Breast epithelium (tissue), 4 donors: ENCODE results near the gene UBIAD1. TPM values are rescaled to one million over a fixed set of nuclear protein-coding genes. Genes with fewer than 3 reads are reported as not detected.

Experiments
- DNase-seq, 2 donors: peaks; one replicate each; pipeline ENCODE4 v3.0.0-alpha.2; 2019; ENCODE audit warnings: low spot score in 2 of 2
- H3K27ac ChIP-seq, 2 donors: fragments of 200-600 bp; sonication (generic) in 1 of 2; one replicate each; pipeline ENCODE4 v1.5.1; 2016 to 2019; ENCODE audit warnings: mild to moderate bottlenecking in 1 of 2
- H3K27me3 ChIP-seq, 2 donors: fragments of 200-600 bp; sonication (generic) in 1 of 2; one replicate each; pipeline versions ENCODE4 v1.5.1 to v1.6.0; 2017 to 2019; ENCODE audit warnings: control low read depth in 1 of 2, mild to moderate bottlenecking in 1 of 2
- H3K36me3 ChIP-seq: fragments of 200-600 bp; one replicate; pipeline ENCODE4 v1.5.1; 2019
- H3K4me1 ChIP-seq, 2 donors: fragments of 200-600 bp; sonication (generic); one replicate each; pipeline ENCODE4 v1.5.1; 2016 to 2019; ENCODE audit warnings: control low read depth in 1 of 2
- H3K4me3 ChIP-seq, 3 donors: fragments of 200-600 bp; sonication (generic); 1 replicate in 2 of 3; 2 replicates in 1 of 3; pipeline ENCODE4 v1.5.1; 2016 to 2019; ENCODE audit warnings: mild to moderate bottlenecking in 3 of 3, moderate library complexity in 2 of 3
- H3K9me3 ChIP-seq, 2 donors: fragments of 200-600 bp; sonication (generic) in 1 of 2; one replicate each; pipeline ENCODE4 v1.5.1; 2016 to 2019; ENCODE audit warnings: control low read depth in 1 of 2
- POLR2A ChIP-seq: fragments of 450-650 bp; IDR thresholded peaks from one replicate; pipeline ENCODE4 v1.6.1; 2016; ENCODE audit warnings: antibody characterized with exemption, mild to moderate bottlenecking, moderate library complexity
- POLR2AphosphoS5 ChIP-seq, 3 donors: sonication (generic); formaldehyde crosslinking; IDR thresholded peaks; one replicate each; pipeline ENCODE4 v1.6.1; 2017; ENCODE audit warnings: antibody characterized with exemption in 3 of 3
- intact Hi-C: fragments of 100-400 bp; cut with DNase I; formaldehyde crosslinking; loops from one replicate; pipeline ENCODE4 v1.15.1; 2023; ENCODE audit warnings: low total_unique reads
- total RNA-seq, 3 donors: library from RNA; depleted of rRNA; stranded (reverse); fragments of >200 nt; gene quantifications; one replicate each; pipeline ENCODE4 v1.1.0, GENCODE V29; 2016
- TF ChIP-seq, protein P1 (sequence below), 3 donors: fragments of 450-650 bp; IDR thresholded peaks; one replicate each; pipeline ENCODE4 v1.5.1; 2016 to 2017; ENCODE audit warnings: antibody characterized with exemption in 3 of 3, mild to moderate bottlenecking in 3 of 3, moderate library complexity in 3 of 3

Gene UBIAD1
- total RNA-seq, 3 donors from 2014 or later = 13.4 to 20.6 (median 16.4) TPM

DNA sequence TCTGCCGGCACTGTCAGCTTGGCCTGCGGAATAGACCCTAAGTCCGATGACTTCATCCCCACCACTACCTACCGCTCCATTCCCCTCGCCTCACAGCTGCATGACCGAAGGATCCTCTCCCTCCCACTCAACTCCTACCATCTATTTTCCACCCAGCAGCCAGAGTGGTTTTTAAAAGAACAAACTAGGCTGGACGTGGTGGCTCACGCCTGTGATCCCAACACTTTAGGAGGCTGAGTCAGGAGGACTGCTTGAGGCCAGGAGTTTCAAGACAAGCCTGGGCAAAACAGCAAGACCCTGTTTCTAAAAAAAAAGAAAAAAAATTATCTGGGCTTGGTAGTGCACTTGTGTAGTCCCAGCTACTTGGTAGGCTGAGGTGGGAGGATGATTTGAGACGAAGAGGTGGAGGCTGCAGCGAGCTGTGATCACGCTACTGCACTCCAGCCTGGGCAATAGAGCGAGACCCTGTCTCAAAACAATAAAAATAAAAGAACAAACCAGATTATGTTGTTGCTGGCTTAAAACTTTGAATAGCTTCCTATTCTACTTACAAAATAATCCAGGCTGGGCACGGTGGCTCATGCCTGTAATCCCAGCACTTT lies 59.0 kb downstream of the UBIAD1 start:
- H3K9me3 ChIP-seq = no peaks in the 10 kb centered on the region
- no peaks in the 10 kb centered on the region for H3K4me1 ChIP-seq
- H3K36me3 ChIP-seq = no peaks in the 10 kb centered on the region
- H3K27ac ChIP-seq = no peak overlapping the region
- H3K4me3 ChIP-seq = no peak overlapping the region
- H3K27me3 ChIP-seq = no peaks in the 10 kb centered on the region
- intact Hi-C loops = no loop called here
- DNase-seq = no peak
- TF ChIP-seq, protein P1, sequence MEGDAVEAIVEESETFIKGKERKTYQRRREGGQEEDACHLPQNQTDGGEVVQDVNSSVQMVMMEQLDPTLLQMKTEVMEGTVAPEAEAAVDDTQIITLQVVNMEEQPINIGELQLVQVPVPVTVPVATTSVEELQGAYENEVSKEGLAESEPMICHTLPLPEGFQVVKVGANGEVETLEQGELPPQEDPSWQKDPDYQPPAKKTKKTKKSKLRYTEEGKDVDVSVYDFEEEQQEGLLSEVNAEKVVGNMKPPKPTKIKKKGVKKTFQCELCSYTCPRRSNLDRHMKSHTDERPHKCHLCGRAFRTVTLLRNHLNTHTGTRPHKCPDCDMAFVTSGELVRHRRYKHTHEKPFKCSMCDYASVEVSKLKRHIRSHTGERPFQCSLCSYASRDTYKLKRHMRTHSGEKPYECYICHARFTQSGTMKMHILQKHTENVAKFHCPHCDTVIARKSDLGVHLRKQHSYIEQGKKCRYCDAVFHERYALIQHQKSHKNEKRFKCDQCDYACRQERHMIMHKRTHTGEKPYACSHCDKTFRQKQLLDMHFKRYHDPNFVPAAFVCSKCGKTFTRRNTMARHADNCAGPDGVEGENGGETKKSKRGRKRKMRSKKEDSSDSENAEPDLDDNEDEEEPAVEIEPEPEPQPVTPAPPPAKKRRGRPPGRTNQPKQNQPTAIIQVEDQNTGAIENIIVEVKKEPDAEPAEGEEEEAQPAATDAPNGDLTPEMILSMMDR (IDR thresholded peaks at IDR 0.05) = no peak
- TF ChIP-seq POLR2AphosphoS5 (IDR thresholded peaks at IDR 0.05) (no peak), POLR2A (no peak)

DNA sequence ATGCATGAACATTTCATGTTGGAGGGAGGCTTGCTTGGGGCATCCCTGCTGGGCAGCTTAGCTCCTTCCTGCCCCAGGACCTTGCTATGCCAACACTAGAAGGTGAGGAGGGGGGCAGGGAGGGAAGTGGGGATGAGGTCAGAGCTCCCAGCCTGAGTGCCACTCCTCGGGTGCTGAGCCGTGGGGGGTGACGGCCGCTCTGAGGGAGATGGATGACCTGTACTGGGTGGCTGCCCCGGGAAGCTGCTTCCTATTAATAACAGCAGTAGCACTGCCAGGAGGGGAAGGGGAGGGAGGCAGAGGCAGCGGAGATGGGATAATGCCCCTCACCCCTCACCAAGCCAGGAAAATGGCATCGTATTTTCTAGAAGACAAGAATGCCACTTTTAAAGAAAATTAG lies 60.6 kb downstream of the UBIAD1 start:
- Histone ChIP-seq H3K4me1 (no peaks in the 10 kb centered on the region), H3K27me3 (no peaks in the 10 kb centered on the region)

DNA sequence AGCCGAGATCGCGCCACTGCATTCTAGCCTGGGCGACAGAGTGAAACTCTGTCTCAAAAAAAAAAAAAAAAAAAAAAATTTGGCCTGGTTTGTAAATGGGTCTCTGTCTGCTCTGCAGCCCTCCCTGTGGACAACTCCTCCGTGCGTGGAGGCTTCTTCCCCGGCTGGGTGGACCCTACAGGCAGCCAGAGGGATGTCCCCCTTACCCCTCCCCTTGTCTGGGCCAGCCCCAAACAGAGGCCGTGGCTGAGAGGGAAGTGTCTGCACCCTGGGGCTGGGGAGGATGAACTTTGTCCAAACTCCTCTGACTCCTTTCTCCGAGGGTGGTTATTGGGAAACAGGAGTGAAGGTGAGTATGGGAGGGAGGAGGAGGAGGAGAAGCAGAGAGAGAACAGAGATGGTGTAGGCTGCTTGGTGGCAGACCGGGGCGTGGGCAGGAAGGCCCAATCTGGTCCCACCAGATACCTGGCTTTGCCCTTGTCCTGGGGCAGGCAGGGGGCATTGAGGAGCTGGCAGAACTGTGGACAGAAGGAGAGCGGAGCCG lies 61.3 kb downstream of the UBIAD1 start:
- intact Hi-C loops = no loop called here
- no peak for TF ChIP-seq POLR2A
- TF ChIP-seq, protein P1 (IDR thresholded peaks at IDR 0.05) = no peak
- TF ChIP-seq POLR2AphosphoS5 (IDR thresholded peaks at IDR 0.05) = no peak
- Histone ChIP-seq H3K36me3 (no peaks in the 10 kb centered on the region), H3K27ac (no peak overlapping the region), H3K27me3 (no peaks in the 10 kb centered on the region), H3K9me3 (no peaks in the 10 kb centered on the region), H3K4me1 (no peaks in the 10 kb centered on the region), H3K4me3 (no peak overlapping the region)
- no peak for DNase-seq

More for the DNA sequence above, 60.6 kb downstream of the UBIAD1 start:
- DNase-seq = no peak
- H3K27ac ChIP-seq = no peak overlapping the region
- no peaks in the 10 kb centered on the region for H3K36me3 ChIP-seq
- no peaks in the 10 kb centered on the region for H3K9me3 ChIP-seq
- TF ChIP-seq POLR2A = no peak
- no peak for TF ChIP-seq POLR2AphosphoS5 (IDR thresholded peaks at IDR 0.05)
- TF ChIP-seq, protein P1 (IDR thresholded peaks at IDR 0.05) = no peak
- H3K4me3 ChIP-seq = no peak overlapping the region
- intact Hi-C loops = no loop called here

DNA sequence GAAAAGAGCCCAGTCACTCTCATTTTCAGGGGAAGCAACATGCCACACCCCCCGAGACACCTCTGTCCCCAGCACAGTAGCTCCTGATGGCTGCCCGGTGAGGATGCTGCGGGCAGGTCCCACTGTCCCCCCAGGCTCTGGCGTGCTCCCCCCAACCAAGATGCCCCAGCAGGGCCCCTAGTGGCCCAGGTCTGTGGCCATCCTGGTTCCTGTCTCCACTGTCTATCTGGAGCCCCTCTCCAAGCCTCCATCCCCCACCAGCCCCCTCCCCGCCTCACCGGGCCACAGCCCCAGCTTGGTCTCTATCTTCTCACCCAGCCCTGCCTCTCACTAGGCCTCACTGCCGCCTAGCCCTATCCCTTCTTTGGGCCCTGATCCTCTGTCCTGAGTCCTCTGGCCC lies 61.8 kb downstream of the UBIAD1 start:
- no peaks in the 10 kb centered on the region for H3K9me3 ChIP-seq
- intact Hi-C loops = no loop called here
- H3K36me3 ChIP-seq = no peaks in the 10 kb centered on the region
- no peak overlapping the region for H3K27ac ChIP-seq
- no peaks in the 10 kb centered on the region for H3K4me1 ChIP-seq
- TF ChIP-seq POLR2AphosphoS5 (IDR thresholded peaks at IDR 0.05) = no peak
- no peak for TF ChIP-seq POLR2A
- TF ChIP-seq, protein P1 (IDR thresholded peaks at IDR 0.05) = no peak
- DNase-seq = no peak
- no peak overlapping the region for H3K4me3 ChIP-seq
- H3K27me3 ChIP-seq = no peaks in the 10 kb centered on the region

DNA sequence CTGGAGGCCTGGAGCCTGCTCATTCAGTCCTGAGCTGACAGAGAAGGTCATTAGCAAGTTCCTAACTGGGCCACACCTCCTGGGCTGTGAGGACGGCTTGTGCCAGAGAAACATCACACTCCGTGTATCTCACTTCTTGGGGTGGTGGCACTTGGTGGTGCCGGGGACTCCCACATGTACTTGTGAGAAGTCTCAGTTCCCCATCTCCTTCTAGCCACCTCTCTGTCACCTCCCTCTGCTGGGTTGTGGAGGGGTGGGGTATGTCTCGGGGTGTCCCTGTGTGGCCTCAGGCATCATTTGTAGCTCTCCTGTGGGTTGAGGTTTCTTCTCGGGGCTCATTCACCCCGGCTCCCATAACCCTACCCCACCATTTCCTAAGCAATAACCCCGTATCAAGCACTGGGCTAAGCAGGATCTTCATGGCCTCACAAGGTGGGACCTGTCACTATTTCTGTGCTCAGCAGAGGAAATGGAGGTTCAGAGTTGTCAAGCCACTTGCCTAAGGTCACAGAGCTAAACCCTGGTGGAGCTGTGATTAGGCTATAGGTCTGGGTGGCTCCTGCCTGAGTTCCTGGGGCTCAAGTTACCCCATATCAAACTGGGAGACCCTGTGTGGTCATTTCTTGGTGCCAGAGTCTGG lies 62.5 kb downstream of the UBIAD1 start:
- Histone ChIP-seq H3K27ac (no peak overlapping the region), H3K36me3 (no peaks in the 10 kb centered on the region), H3K4me1 (no peaks in the 10 kb centered on the region), H3K27me3 (peaks cover 0 to 5% of the 10 kb centered on the region in 2 donors), H3K4me3 (no peak overlapping the region), H3K9me3 (no peaks in the 10 kb centered on the region)
- TF ChIP-seq POLR2A = no peak
- TF ChIP-seq, protein P1 (IDR thresholded peaks at IDR 0.05) = no peak
- TF ChIP-seq POLR2AphosphoS5 (IDR thresholded peaks at IDR 0.05) = no peak
- no peak for DNase-seq
- intact Hi-C loops = no loop called here
